A549 (cell line): ENCODE measurements around the gene MORN4.

Experiments
- BHLHE40 ChIP-seq: IDR thresholded peaks from 2 replicates; pipeline ENCODE4 v1.6.1; 2012; ENCODE audit warnings: low read depth, low read length, inconsistent platforms
- CTCF ChIP-seq: fragments of >200 bp; sonication (Bioruptor Twin); formaldehyde crosslinking; IDR thresholded peaks from 3 replicates; pipeline ENCODE4 v1.5.1; 2016
- EP300 ChIP-seq, 2 experiments: fragments of >200 bp; sonication (Bioruptor Twin); formaldehyde crosslinking; IDR thresholded peaks; 2 replicates in 1 of 2; 3 replicates in 1 of 2; pipeline ENCODE4 v1.6.1; 2016 to 2017
- HES2 ChIP-seq: fragments of >200 bp; sonication (Bioruptor Twin); formaldehyde crosslinking; IDR thresholded peaks from 2 replicates; pipeline ENCODE4 v1.6.1; 2016
- MAFK ChIP-seq: fragments of 450-650 bp; IDR thresholded peaks from 2 replicates; pipeline ENCODE4 v1.6.1; 2014; ENCODE audit not compliant: partially characterized antibody
- MAX ChIP-seq: IDR thresholded peaks from 2 replicates; pipeline ENCODE4 v1.6.1; 2012
- NFE2L2 ChIP-seq: fragments of 150-350 bp; conservative IDR thresholded peaks from 2 replicates; pipeline ENCODE4 v1.6.1; 2014; ENCODE audit warnings: low read length
- POLR2A ChIP-seq: IDR thresholded peaks from 2 replicates; pipeline ENCODE4 v1.6.1; 2012; ENCODE audit warnings: mild to moderate bottlenecking, low read length
- RAD21 ChIP-seq, 2 experiments: fragments of >200 bp in 1 of 2; sonication (Bioruptor Twin) in 1 of 2; formaldehyde crosslinking in 1 of 2; IDR thresholded peaks in 1 of 2; conservative IDR thresholded peaks in 1 of 2; 2 replicates in 1 of 2; 3 replicates in 1 of 2; pipeline ENCODE4 v1.6.1; 2012 to 2018; ENCODE audit warnings: inconsistent platforms in 1 of 2
- RCOR1 ChIP-seq: fragments of 150-350 bp; IDR thresholded peaks from 2 replicates; pipeline ENCODE4 v1.6.1; 2014; ENCODE audit warnings: antibody characterized with exemption, low read length, low read depth
- REST ChIP-seq: fragments of 200-600 bp; sonication (generic); IDR thresholded peaks from 2 replicates; pipeline ENCODE4 v1.6.1; 2016; ENCODE audit warnings: antibody characterized with exemption, mild to moderate bottlenecking, moderate library complexity
- RNF2 ChIP-seq: fragments of 200-600 bp; sonication (generic); IDR thresholded peaks from 2 replicates; pipeline ENCODE4 v1.6.1; 2016; ENCODE audit warnings: low read depth, mild to moderate bottlenecking, antibody characterized with exemption, moderate library complexity, borderline replicate concordance
- SMC3 ChIP-seq: fragments of >200 bp; sonication (Bioruptor Twin); formaldehyde crosslinking; IDR thresholded peaks from 3 replicates; pipeline ENCODE4 v1.6.1; 2018; ENCODE audit warnings: inconsistent platforms
- ZSCAN20 ChIP-seq: fragments of 250-450 bp; sonication (Bioruptor Pico); IDR thresholded peaks from 2 replicates; pipeline ENCODE4 v1.8.0; 2022; ENCODE audit warnings: mild to moderate bottlenecking, moderate library complexity

GRCh38 chr10:97647556-97647955, 14.3 kb upstream of the MORN4 start:
- TF ChIP-seq HES2 (no peak), CTCF (no peak), NFE2L2 (no peak), RCOR1 (no peak), POLR2A (no peak), RAD21 (conservative IDR thresholded peaks at IDR 0.05 in 1 of 2, IDR thresholded peaks at IDR 0.05 in 1 of 2) (no peak), MAX (no peak), MAFK (no peak), RNF2 (no peak), EP300 (IDR thresholded peaks at IDR 0.05) (no peak), SMC3 (no peak), BHLHE40 (no peak), ZSCAN20 (CRISPR knock-in tag) (no peak), REST (no peak)
